Measurements from ENCODE around the gene AK4.

GRCh38 chr1:65265296-65265650, 117.3 kb downstream of the AK4 start:
- TF ChIP-seq CTCF (IDR thresholded peaks at IDR 0.05), result no peak
- TF ChIP-seq POLR2A (IDR thresholded peaks at IDR 0.05), result no peak
